ENCODE measurements around the gene REPS1. TPM values are rescaled to one million over a fixed set of nuclear protein-coding genes. Genes with fewer than 3 reads are reported as not detected.

The REPS1 gene
- total and polyA plus RNA-seq, 2 experiments from 2014 or later: 30.0 to 43.1 TPM

- TF ChIP-seq EZH2phosphoT487 (IDR thresholded peaks at IDR 0.05; ENCODE audit: low read depth, severe bottlenecking, unreplicated experiment): no peak
- TF ChIP-seq, protein P1, sequence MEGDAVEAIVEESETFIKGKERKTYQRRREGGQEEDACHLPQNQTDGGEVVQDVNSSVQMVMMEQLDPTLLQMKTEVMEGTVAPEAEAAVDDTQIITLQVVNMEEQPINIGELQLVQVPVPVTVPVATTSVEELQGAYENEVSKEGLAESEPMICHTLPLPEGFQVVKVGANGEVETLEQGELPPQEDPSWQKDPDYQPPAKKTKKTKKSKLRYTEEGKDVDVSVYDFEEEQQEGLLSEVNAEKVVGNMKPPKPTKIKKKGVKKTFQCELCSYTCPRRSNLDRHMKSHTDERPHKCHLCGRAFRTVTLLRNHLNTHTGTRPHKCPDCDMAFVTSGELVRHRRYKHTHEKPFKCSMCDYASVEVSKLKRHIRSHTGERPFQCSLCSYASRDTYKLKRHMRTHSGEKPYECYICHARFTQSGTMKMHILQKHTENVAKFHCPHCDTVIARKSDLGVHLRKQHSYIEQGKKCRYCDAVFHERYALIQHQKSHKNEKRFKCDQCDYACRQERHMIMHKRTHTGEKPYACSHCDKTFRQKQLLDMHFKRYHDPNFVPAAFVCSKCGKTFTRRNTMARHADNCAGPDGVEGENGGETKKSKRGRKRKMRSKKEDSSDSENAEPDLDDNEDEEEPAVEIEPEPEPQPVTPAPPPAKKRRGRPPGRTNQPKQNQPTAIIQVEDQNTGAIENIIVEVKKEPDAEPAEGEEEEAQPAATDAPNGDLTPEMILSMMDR (IDR thresholded peaks at IDR 0.05; ENCODE audit: poor library complexity): no peak
- no peak for TF ChIP-seq EZH2 (IDR thresholded peaks at IDR 0.05; ENCODE audit: borderline replicate concordance)
- Histone ChIP-seq H3K4me1 (ENCODE audit: insufficient read depth) (no peaks in the 10 kb centered on the region), H3K27me3 (no peaks in the 10 kb centered on the region), H3K9me3 (ENCODE audit: low read depth) (no peaks in the 10 kb centered on the region), H3K36me3 (replicated peaks; ENCODE audit: insufficient read depth, low read depth) (no peaks in the 10 kb centered on the region), H3K27ac (no peak overlapping the region), H3K4me3 (no peak overlapping the region), H2AFZ (no peak overlapping the region), H4K20me1 (ENCODE audit: insufficient read depth, poor library complexity, severe bottlenecking) (no peaks in the 10 kb centered on the region), H3K4me2 (no peak overlapping the region), H3K79me2 (no peaks in the 10 kb centered on the region), H3K9me2 (replicated peaks; ENCODE audit: insufficient read depth) (no peaks in the 10 kb centered on the region)
- no peak for DNase-seq (ENCODE audit: low spot score)
- 95% methylated on average over 3 of the region's 3 CpGs for WGBS (ENCODE audit: low lambda C conversion rate, missing lambda C conversion rate)
Observed at GRCh38 chr6:138920906-138921305, 67.1 kb downstream of the REPS1 start.

DNA sequence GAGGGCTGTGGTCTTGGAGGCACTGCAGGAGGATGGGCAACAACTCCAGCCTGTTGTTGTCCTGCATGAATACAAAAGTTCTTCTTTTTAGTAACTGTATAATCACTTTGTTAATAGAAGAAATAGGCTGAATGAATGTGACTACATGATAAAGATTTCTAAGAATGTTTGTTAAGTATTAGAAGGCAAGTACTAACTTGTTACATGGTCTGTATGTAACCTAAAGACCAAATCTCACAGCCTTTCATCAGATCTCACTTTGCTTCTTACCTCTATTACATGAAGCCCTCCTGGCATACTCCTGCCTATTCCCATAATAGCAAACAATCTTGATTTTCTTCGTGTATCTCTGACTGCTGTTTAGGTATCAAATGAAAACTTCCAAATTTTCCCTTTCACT lies 73.4 kb downstream of the REPS1 start:
- Histone ChIP-seq H3K4me3 (no peak overlapping the region), H3K9me2 (replicated peaks; ENCODE audit: insufficient read depth) (no peaks in the 10 kb centered on the region), H3K9me3 (ENCODE audit: low read depth) (no peaks in the 10 kb centered on the region), H3K27me3 (no peaks in the 10 kb centered on the region), H4K20me1 (ENCODE audit: insufficient read depth, poor library complexity, severe bottlenecking) (no peaks in the 10 kb centered on the region), H3K27ac (no peak overlapping the region), H3K79me2 (no peaks in the 10 kb centered on the region), H2AFZ (no peak overlapping the region), H3K4me2 (no peak overlapping the region), H3K36me3 (replicated peaks; ENCODE audit: insufficient read depth, low read depth) (no peaks in the 10 kb centered on the region), H3K4me1 (ENCODE audit: insufficient read depth) (no peaks in the 10 kb centered on the region)
- 93% methylated on average over 1 of the region's 1 CpG for WGBS (ENCODE audit: low lambda C conversion rate, missing lambda C conversion rate)
- DNase-seq (ENCODE audit: low spot score): no peak
- TF ChIP-seq EZH2 (IDR thresholded peaks at IDR 0.05; ENCODE audit: borderline replicate concordance): no peak
- TF ChIP-seq, protein P1 (IDR thresholded peaks at IDR 0.05; ENCODE audit: poor library complexity): no peak
- no peak for TF ChIP-seq EZH2phosphoT487 (IDR thresholded peaks at IDR 0.05; ENCODE audit: low read depth, severe bottlenecking, unreplicated experiment)

- Histone ChIP-seq H3K36me3 (replicated peaks; ENCODE audit: insufficient read depth, low read depth) (no peaks in the 10 kb centered on the region), H2AFZ (no peak overlapping the region), H3K9me3 (ENCODE audit: low read depth) (no peaks in the 10 kb centered on the region), H4K20me1 (ENCODE audit: insufficient read depth, poor library complexity, severe bottlenecking) (no peaks in the 10 kb centered on the region), H3K27ac (no peak overlapping the region), H3K4me3 (no peak overlapping the region), H3K4me1 (ENCODE audit: insufficient read depth) (no peaks in the 10 kb centered on the region), H3K27me3 (no peaks in the 10 kb centered on the region), H3K79me2 (no peaks in the 10 kb centered on the region), H3K9me2 (replicated peaks; ENCODE audit: insufficient read depth) (no peaks in the 10 kb centered on the region), H3K4me2 (no peak overlapping the region)
- DNase-seq (ENCODE audit: low spot score): no peak
- 85% methylated on average over 3 of the region's 3 CpGs for WGBS (ENCODE audit: low lambda C conversion rate, missing lambda C conversion rate)
- TF ChIP-seq, protein P1 (IDR thresholded peaks at IDR 0.05; ENCODE audit: poor library complexity): no peak
- TF ChIP-seq EZH2phosphoT487 (IDR thresholded peaks at IDR 0.05; ENCODE audit: low read depth, severe bottlenecking, unreplicated experiment) (no peak), EZH2 (IDR thresholded peaks at IDR 0.05; ENCODE audit: borderline replicate concordance) (no peak)
Observed at GRCh38 chr6:138912308-138912707, 75.7 kb downstream of the REPS1 start.

GRCh38 chr6:138909975-138910374 lies 78.1 kb downstream of the REPS1 start:
- H4K20me1 ChIP-seq (ENCODE audit: insufficient read depth, poor library complexity, severe bottlenecking): no peaks in the 10 kb centered on the region
- no peaks in the 10 kb centered on the region for H3K9me3 ChIP-seq (ENCODE audit: low read depth)
- H3K9me2 ChIP-seq (replicated peaks; ENCODE audit: insufficient read depth): no peaks in the 10 kb centered on the region
- no peak overlapping the region for H3K4me3 ChIP-seq
- H2AFZ ChIP-seq: no peak overlapping the region
- no peak overlapping the region for H3K4me2 ChIP-seq
- H3K27me3 ChIP-seq: no peaks in the 10 kb centered on the region
- no peaks in the 10 kb centered on the region for H3K4me1 ChIP-seq (ENCODE audit: insufficient read depth)
- peaks cover 9% of the 10 kb centered on the region for H3K36me3 ChIP-seq (replicated peaks; ENCODE audit: insufficient read depth, low read depth)
- DNase-seq (ENCODE audit: low spot score): no peak
- 95% methylated on average over 1 of the region's 1 CpG for WGBS (ENCODE audit: low lambda C conversion rate, missing lambda C conversion rate)
- H3K79me2 ChIP-seq: no peaks in the 10 kb centered on the region
- TF ChIP-seq, protein P1 (IDR thresholded peaks at IDR 0.05; ENCODE audit: poor library complexity): no peak
- TF ChIP-seq EZH2phosphoT487 (IDR thresholded peaks at IDR 0.05; ENCODE audit: low read depth, severe bottlenecking, unreplicated experiment) (no peak), EZH2 (IDR thresholded peaks at IDR 0.05; ENCODE audit: borderline replicate concordance) (no peak)
- H3K27ac ChIP-seq: no peak overlapping the region
